ENCODE measurements around the gene DNAH14. TPM values are rescaled to one million over a fixed set of nuclear protein-coding genes. Genes with fewer than 3 reads are reported as not detected.

The DNAH14 gene
- total and polyA plus RNA-seq, 2 of the 8 experiments (the other 6 are each of a cell fraction or from before 2014, with no cell fraction given): 8.4 to 40.7 TPM

GRCh38 chr1:224931605-224932004 is 2.1 kb downstream of the DNAH14 start (continued):
- TF ChIP-seq CHD7 (IDR thresholded peaks at IDR 0.05; ENCODE audit: insufficient replicate concordance, low read length): no peak

Data from H1 (cell line).